ENCODE measurements around the gene TEN1.

TEN1 gene

DNA sequence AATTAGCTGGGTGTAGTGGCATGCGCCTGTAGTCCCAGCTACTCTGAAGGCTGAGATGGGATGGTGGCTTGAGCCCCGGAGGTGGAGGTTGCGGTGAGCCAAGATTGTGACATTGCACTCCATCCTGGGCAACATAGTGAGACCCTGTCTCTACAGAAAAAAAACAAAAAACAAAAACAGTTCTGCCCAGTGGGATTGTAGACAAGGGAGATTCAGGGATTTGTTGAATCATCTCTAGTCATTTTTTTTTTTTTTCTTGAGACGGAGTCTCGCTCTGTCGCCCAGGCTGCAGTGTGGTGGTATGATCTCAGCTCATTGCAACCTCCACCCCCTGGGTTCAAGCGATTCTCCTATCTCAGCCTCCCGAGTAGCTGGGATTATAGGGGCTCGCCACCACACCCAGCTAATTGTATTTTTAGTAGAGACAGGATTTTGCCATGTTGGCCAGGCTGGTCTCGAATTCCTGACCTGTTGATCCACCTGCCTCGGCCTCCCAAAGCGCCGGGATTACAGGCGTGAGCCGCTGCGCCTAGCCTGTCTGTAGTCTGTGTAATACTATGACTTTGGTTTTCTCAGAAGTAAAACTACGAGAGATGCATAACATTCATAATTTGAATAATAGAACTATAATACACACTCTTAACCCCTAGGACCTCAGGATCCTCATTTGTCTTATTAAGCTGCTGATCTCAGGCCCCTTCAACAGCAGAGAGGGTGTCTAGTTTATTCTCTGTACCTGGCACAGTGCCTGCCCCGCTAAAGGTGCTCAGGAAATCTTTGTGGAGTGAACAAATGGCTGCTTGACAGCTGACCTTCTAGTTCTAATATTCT lies 1.4 kb downstream of the TEN1 start:
- TF ChIP-seq POLR2AphosphoS5 (IDR thresholded peaks at IDR 0.05; ENCODE audit: low read depth, low read length), result no peak
- TF ChIP-seq POLR2A (IDR thresholded peaks at IDR 0.05; ENCODE audit: low read depth, low read length), result no peak
- TF ChIP-seq TAF1 (IDR thresholded peaks at IDR 0.05; ENCODE audit: borderline replicate concordance, low read depth, low read length), result no peak
- no peak for DNase-seq (ENCODE audit: insufficient read length)
- no peak for FAIRE-seq

DNA sequence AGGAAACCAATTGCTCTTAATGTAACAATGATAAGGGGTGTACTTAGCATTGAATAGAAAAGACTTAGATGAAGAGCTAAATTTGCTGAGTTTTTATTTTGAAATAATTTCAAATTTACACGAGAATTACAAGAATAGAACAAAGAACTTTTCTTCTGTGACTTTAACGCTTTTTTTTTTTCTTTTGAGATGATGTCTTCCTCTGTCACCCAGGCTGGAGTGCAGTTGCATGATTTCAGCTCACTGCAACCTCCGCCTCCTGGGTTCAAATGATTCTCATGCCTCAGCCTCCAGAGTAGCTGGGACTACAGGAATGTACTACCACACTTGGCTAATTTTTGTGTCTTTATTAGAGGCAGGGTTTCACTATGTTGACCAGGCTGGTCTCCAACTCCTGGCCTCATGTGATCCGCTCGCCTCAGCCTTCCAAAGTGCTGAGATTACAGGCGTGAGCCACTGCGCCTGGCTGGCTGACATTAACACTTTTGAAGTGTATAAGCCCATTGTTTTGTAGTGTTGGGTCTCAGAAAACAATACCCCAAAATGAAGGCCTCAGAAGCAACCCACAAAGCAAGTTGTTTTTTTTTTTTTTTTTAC lies 2.1 kb downstream of the TEN1 start:
- DNase-seq (ENCODE audit: insufficient read length), result no peak
- TF ChIP-seq POLR2A (IDR thresholded peaks at IDR 0.05; ENCODE audit: low read depth, low read length), result no peak
- TF ChIP-seq TAF1 (IDR thresholded peaks at IDR 0.05; ENCODE audit: borderline replicate concordance, low read depth, low read length), result no peak
- TF ChIP-seq POLR2AphosphoS5 (IDR thresholded peaks at IDR 0.05; ENCODE audit: low read depth, low read length), result no peak
- no peak for FAIRE-seq

DNA sequence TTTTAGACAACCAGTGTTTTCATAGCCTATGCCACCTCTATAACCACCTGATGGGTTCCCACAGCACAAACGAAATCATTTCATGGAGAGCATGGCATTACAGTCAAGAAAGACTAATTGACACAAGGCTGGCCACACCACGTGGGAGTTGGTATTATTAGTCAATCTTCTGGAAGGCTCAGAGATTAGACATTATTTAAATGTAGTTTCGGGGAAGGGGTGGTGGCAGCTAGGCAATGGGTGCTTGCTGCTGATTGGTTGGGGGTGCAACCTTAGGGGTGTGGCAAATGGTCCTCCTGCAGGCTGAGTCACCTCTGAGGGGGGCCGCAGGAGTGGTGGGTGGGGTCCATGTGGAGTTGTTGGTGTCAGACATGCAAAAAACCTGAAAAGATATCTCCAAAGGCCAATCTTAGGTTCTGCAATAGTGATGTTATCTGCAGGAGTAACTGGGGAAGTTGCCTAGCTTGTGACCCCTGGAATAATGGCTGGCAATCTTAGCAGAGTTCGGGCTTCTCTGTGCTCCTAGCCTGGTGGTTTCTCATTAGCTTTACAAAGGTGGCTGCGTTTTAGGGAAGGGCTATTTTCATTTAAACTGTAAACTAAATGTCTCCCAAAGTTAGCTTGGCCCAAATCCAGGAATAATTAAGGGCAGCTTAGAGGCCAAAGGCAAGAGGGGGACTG lies 4.6 kb downstream of the TEN1 start:
- DNase-seq (ENCODE audit: insufficient read length), result no peak
- no peak for FAIRE-seq
- no peak for TF ChIP-seq POLR2A (IDR thresholded peaks at IDR 0.05; ENCODE audit: low read depth, low read length)
- no peak for TF ChIP-seq POLR2AphosphoS5 (IDR thresholded peaks at IDR 0.05; ENCODE audit: low read depth, low read length)
- no peak for TF ChIP-seq TAF1 (IDR thresholded peaks at IDR 0.05; ENCODE audit: borderline replicate concordance, low read depth, low read length)

DNA sequence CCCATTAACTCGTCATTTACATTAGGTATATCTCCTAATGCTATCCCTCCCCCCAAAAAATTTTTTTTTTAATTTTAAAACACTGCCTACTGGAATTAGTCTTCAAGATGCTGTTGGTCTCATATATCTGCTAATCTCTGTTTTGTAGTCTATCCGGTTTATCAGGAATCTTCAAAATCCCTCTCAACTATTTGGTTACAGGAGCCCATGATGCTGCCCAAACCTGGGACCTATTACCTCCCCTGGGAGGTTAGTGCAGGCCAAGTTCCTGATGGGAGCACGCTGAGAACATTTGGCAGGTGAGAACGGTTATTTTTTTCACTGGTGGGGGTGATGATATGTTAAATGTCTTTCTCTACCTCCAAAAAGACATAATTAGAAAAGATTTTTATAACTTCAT lies 6.9 kb downstream of the TEN1 start:
- FAIRE-seq (no peak), DNase-seq (ENCODE audit: insufficient read length) (no peak)
- TF ChIP-seq POLR2AphosphoS5 (IDR thresholded peaks at IDR 0.05; ENCODE audit: low read depth, low read length) (no peak), POLR2A (IDR thresholded peaks at IDR 0.05; ENCODE audit: low read depth, low read length) (no peak), TAF1 (IDR thresholded peaks at IDR 0.05; ENCODE audit: borderline replicate concordance, low read depth, low read length) (no peak)

DNA sequence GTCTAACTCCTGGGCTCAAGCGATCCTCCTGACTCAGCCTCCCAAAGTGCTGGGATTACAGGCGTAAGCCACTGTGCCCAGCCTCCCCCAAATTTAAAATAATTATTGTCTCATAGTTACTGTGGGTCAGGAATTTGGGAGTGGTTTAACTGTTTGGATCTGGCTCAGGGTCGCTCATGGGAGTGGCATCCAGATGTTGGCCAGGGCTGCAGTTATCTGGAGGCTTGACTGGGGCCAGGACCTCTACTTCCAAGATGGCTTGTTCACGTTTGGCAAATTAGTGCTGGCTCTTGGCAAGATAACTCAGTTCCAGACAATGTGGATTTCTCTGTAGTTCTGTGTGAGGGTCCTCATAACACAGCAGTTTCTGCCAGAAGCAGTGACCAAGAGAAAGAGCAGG lies 8.0 kb downstream of the TEN1 start:
- DNase-seq (ENCODE audit: insufficient read length) (no peak), FAIRE-seq (no peak)
- TF ChIP-seq TAF1 (IDR thresholded peaks at IDR 0.05; ENCODE audit: borderline replicate concordance, low read depth, low read length), result no peak
- TF ChIP-seq POLR2AphosphoS5 (IDR thresholded peaks at IDR 0.05; ENCODE audit: low read depth, low read length), result no peak
- no peak for TF ChIP-seq POLR2A (IDR thresholded peaks at IDR 0.05; ENCODE audit: low read depth, low read length)

GRCh38 chr17:75991396-75991795 lies 12.4 kb downstream of the TEN1 start:
- TF ChIP-seq POLR2AphosphoS5 (IDR thresholded peaks at IDR 0.05; ENCODE audit: low read depth, low read length), result no peak
- no peak for TF ChIP-seq TAF1 (IDR thresholded peaks at IDR 0.05; ENCODE audit: borderline replicate concordance, low read depth, low read length)
- TF ChIP-seq POLR2A (IDR thresholded peaks at IDR 0.05; ENCODE audit: low read depth, low read length), result no peak
- FAIRE-seq (no peak), DNase-seq (ENCODE audit: insufficient read length) (no peak)

GRCh38 chr17:75994802-75995370 lies 15.8 kb downstream of the TEN1 start:
- TF ChIP-seq POLR2AphosphoS5 (IDR thresholded peaks at IDR 0.05; ENCODE audit: low read depth, low read length), result no peak
- TF ChIP-seq TAF1 (IDR thresholded peaks at IDR 0.05; ENCODE audit: borderline replicate concordance, low read depth, low read length), result no peak
- FAIRE-seq, result no peak
- DNase-seq (ENCODE audit: insufficient read length), result no peak

- TF ChIP-seq POLR2AphosphoS5 (IDR thresholded peaks at IDR 0.05; ENCODE audit: low read depth, low read length) (no peak), POLR2A (IDR thresholded peaks at IDR 0.05; ENCODE audit: low read depth, low read length) (no peak)
- no peak for FAIRE-seq
- DNase-seq (ENCODE audit: insufficient read length), result no peak
These were observed 16.4 kb downstream of the TEN1 start for GRCh38 chr17:75995385-75995925.

DNA sequence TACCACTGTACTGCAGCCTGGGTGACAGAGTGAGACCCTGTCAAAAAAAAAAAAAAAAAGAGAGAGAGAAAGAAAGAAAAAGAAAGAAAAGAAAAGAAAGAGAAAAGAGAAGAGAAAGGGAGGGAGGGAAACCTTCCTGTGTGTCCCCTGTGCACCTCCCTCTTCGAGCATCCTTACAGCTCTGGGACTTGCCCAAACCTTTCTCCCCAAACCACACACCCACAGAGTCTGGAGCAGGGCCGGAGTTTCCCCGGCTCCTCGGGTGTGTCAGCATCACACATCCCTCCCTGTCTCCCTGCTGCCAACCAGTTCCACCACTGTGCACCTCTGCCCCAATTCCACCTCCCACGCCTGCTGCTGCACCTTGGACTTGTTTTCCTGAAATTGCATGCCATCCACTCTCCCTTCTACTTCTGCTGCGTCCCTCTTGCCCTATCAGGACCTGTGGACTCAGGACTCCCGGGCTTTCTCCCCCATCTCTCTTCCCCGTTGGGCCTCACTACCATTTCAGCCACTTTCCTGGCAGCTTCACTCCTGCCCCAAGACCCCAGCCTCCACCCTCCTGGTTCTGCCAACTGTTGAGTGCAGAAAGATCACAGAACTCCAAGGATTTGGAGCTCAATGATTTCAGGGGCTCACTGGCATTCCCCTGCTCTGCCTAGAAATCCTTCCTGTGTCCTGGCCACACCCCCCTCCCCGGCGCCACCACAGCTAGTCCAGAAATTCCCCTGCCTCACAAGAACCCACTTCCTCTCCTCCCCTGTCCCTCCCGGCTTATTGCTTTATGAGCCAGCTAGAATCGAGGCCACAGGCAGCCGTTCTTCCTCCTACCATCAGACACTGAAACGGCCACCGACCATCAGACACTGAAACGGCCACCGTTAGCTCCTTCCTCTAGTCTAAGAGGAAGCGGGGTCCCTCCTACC lies 17.9 kb downstream of the TEN1 start:
- no peak for DNase-seq (ENCODE audit: insufficient read length)

GRCh38 chr17:75998327-75998795 lies 19.3 kb downstream of the TEN1 start:
- FAIRE-seq (no peak), DNase-seq (ENCODE audit: insufficient read length) (no peak)
- no peak for TF ChIP-seq POLR2A (IDR thresholded peaks at IDR 0.05; ENCODE audit: low read depth, low read length)
- no peak for TF ChIP-seq TAF1 (IDR thresholded peaks at IDR 0.05; ENCODE audit: borderline replicate concordance, low read depth, low read length)
- no peak for TF ChIP-seq POLR2AphosphoS5 (IDR thresholded peaks at IDR 0.05; ENCODE audit: low read depth, low read length)

More for the DNA sequence above, 17.9 kb downstream of the TEN1 start:
- FAIRE-seq, result peak; percentile 90
- no peak for TF ChIP-seq TAF1 (IDR thresholded peaks at IDR 0.05; ENCODE audit: borderline replicate concordance, low read depth, low read length)
- no peak; the same call in 1 of the 2 replicates for TF ChIP-seq POLR2AphosphoS5 (IDR thresholded peaks at IDR 0.05; ENCODE audit: low read depth, low read length)
- TF ChIP-seq POLR2A (IDR thresholded peaks at IDR 0.05; ENCODE audit: low read depth, low read length), result 0 out of 2 replicates have a peak, but pooled peaks have one; percentile 58

Measured in GM12892 (cell line).